ENCODE data around the gene NXNL1.
"Not testable (repeated sequence)": the region's sequence is repeated elsewhere in the genome, so short reads cannot be mapped to it uniquely, and the experiment has no call there.

NXNL1 gene

GRCh38 chr19:17486545-17487240, 26.0 kb upstream of the NXNL1 start:
- DNase-seq (ENCODE audit: low read depth in 2 of 2, low spot score in 1 of 2): no peak

DNA sequence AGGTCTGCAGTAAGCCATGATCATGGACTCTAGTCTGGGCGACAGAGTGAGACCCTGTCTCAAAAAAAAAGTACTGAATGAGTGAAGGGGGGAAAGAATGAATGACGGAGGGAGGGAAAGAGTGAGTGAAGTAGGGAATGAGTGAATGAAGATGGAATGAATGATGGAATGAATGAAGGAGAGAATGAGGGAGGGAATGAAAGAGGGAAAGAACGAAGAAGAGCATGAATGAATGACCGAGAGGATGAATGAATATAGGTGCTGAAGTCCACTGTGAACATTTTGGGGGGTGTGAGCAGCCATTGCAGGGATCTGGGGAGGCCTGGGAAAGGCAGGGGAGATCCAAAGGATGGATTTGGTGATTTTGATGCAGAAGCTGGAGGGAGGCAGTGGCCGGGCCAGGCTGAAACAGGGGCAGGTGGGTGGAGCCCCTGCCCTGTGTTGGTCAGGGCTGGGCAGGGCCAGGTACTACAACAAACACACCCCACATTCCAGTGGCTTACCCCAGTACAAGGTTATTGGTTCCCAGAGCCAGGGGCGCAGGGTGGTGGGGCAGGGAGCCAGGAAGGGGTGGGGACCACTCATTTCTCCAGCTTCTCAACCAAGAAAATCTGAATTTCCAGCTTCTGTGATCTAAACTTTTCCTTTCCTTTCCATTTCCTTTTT, 23.9 kb upstream of the NXNL1 start:
- no peak for DNase-seq (ENCODE audit: low read depth in 2 of 2, low spot score in 1 of 2)

DNA sequence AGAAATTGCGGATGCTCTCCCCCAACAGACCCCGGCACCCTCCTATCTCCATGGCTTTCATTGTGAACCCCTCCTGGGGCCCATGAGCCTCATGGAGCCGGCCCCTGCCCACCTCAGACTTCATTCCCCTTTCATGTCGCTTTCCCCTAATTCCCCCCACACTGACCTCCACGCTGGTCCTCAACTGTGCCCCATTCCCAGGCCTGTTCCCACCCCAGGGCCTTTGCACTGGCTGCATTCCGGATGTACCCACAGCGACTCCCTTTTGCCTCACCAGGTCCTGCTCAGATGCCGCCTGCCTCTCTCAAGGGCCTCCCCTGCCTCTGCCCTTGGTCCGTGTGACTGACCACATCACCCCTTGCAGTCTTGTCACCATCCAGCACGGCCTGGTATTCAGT, 22.9 kb upstream of the NXNL1 start:
- no peak for DNase-seq (ENCODE audit: low read depth in 2 of 2, low spot score in 1 of 2)

- no peak for DNase-seq (ENCODE audit: low read depth in 2 of 2, low spot score in 1 of 2)
Observed at GRCh38 chr19:17482877-17483604, 22.3 kb upstream of the NXNL1 start.

DNA sequence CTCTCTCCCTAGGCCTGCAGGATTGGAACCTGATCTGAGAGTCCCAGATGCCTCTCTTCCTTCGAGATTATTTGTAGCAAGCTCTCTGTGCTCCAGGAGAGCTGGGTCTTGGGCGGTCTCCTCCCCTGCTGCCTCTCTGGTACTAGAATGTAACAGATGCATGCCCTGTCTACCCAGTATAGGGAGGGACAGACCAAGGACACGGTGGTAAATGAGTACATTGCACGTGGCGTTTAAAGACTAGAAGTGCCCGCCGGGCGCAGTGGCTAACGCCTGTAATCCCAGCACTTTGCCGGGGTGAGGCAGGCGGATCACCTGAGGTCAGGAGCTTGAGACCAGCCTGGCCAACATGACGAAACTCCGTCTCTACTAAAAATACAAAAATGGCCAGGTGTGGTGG, 21.3 kb upstream of the NXNL1 start:
- DNase-seq (ENCODE audit: low read depth in 2 of 2, low spot score in 1 of 2): no peak

DNA sequence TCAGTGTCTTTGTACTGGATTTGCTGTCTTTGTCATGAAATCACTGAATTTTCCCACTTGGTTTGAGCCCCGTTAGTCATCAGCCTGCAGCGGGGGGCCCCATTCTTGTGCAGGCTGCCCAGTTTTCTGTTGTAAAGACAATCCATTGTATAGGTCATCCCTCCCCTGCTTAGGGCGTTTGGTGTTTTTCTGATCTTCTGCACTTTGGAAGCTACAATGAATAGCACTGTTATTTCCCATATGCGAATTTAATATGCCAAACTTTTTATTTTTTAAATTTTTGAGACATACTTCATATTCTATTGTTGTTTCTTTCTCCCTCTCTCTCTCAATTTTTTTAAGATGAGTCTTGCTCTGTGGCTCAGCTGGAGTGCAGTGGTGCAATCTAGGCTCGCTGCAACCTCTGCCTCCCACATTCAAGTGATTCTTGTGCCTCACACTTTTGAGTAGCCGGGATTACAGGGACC, 18.6 kb upstream of the NXNL1 start:
- DNase-seq (ENCODE audit: low read depth in 2 of 2, low spot score in 1 of 2): no peak

GRCh38 chr19:17475541-17476115, 14.9 kb upstream of the NXNL1 start:
- no peak for DNase-seq (ENCODE audit: low read depth in 2 of 2, low spot score in 1 of 2)

- not testable (repeated sequence) for DNase-seq (ENCODE audit: low read depth in 2 of 2, low spot score in 1 of 2)
Observed at GRCh38 chr19:17475011-17475540, 14.3 kb upstream of the NXNL1 start.

DNA sequence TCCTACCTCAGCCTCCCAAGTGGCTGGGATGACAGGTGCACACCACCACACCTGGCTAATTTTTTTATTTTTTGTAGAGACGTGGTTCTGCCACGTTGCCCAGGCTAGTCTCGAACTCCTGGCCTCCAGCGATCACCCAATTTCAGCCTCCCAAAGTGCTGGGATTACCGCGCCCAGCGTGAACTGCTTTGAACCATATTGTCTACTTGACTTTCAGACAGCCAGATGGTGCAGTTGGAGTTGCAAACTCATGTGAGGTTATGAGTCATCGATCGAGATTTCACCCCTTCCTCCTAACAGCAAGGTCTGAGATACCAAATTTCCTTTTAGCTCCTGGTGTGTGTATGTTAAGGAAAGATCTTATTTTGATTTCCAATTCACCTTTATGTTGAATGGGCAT, 12.3 kb upstream of the NXNL1 start:
- no peak for DNase-seq (ENCODE audit: low read depth in 2 of 2, low spot score in 1 of 2)

DNA sequence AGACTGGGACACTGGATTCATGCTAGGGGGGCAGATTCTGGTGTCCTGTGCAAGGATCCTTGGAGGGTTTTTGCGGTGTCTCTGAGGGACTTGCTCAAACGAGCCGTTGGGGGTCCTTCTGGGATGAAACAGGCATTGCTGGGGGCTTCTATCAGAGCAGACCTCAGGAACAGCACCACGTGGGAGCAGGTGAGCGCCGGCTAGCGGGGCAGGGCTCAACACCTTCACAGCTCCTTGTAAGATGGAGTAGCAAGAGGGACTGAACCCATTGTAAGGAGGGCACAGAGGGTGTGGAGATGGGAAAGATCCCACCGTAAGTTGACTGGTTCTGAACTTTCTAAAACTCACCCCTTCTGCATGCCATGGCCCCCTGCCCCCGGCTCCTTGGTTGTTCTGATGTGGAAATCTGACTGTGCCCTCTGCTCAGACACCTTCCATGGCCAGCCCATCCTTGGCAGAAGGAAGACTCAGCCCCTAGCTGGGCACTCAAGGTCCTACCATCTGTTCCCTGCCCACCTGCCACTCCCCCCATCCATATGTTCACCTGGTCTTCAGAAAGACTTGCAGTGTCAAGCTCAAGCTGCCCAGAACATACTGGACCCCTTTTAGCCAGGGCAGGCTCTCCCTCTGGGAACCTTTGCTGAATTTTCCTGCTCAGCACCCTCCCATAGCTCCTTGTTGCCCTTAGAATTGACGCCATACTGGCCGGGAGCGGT, 10.8 kb upstream of the NXNL1 start:
- no peak for DNase-seq (ENCODE audit: low read depth in 2 of 2, low spot score in 1 of 2)

- DNase-seq (ENCODE audit: low read depth in 2 of 2, low spot score in 1 of 2): peak; percentile 73 to 77
Observed at GRCh38 chr19:17470068-17470841, 9.5 kb upstream of the NXNL1 start, which contains the start of gene SLC27A1. Gene SLC27A1, plus strand, starts transcription at chr19:17470524. Its CDS starts 17 bp downstream, at chr19:17470541.

DNA sequence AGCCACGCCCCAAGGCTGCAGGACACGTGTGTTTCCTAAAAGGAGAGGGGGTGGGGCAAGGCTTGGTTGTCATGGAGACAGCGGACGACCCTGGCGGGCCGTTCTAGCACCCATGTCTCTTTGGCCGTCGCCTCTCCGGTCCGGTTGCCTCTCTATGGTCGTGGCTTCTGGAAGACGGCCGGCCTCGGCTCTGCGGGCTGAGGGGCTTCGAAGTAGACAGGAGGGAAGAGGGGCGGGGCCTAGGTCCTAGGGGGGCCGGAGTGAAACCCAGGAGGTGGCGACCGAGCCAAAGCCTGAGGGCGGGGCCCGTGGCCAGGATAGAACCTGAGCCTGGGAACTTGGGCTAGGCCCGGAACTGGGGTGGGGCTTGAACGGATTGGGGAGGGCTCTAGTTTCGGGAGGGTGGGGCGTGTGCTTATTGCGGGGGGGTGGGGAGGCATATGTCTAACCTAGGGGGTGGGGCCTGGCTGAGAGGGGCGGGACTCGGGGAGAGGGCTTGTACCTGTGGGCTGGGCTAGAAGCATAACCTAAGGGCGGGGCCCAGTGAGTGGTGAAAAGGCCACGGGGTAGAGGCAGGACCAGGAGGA, 8.8 kb upstream of the NXNL1 start:
- peak; percentile 85 to 87 for DNase-seq (ENCODE audit: low read depth in 2 of 2, low spot score in 1 of 2)

- DNase-seq (ENCODE audit: low read depth in 2 of 2, low spot score in 1 of 2): no peak
Observed at GRCh38 chr19:17469092-17469480, 8.4 kb upstream of the NXNL1 start.

DNA sequence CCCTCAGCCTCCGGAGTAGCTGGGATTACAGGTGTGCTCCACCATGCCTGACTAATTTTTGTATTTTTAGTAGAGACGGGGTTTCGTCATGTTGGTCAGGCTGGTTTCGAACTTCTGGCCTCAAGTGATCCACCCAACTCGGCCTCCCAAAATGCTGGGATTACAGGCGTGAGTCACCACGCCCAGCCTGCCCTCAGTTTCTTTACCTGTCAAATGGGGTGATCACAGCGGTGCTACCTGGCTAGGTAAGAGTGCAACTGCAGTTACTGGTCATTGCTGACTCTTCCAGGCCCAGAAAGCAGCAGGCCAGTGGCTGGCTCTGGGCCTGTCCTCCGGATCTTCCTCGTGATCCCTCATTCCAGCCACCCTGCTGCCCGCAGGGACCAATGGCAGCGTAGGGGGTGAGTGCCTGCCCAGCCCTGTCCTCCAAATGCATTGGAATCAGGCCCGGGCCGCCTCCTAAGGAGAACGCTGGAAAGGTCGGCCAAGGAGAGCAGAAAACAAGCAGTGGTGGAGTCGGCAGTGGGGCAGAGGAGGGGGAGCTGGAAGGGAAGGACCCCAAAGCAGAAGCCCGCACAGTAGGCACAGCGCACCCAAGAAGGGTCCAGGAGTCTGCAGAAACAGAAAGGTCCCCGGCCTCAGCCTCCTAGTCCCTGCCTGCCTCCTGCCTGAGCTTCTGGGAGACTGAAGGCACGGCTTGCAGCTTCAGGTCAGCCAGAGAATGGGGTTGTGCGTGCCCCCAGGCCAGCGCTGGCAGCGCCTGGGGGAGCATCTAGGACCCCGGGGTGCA, 7.8 kb upstream of the NXNL1 start:
- DNase-seq (ENCODE audit: low read depth in 2 of 2, low spot score in 1 of 2): no peak

DNA sequence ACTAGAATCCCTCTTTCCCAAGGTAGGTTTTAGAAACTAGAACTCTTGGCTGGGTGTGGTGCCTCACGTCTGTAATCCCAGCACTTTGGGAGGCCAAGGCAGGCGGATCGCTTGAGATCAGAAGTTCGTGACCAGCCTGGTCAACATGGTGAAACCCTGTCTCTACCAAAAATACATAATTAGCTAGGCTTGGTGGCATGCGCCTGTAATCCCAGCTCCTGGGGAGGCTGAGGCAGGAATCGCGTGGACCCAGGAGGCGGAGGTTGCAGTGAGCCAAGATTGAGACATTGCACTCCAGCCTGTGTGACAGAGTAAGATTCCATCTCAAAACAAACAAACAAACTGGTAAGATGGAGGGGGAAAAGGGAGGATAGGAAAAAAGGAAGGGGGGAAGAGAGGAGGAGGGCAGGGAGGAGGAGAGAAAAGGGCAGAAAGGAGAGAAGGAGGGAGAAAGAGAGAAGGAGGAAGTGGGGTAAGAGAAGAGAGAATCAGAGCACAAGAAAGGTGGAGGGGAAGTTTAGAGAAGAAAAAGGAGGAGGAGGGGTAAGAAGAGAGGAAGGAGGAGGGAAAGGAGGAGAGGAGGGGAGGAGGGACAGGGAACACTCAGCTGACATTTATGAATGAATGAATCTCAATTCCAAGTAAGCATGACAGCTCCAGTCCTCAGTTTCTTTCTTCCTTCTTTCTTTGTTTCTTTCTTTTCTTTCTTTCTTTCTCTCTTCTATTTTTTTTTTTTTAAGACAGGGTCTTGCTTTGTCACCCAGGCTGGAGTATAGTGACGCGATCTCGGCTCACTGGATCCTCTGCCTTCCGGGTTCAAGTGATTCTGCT, 7.0 kb upstream of the NXNL1 start:
- DNase-seq (ENCODE audit: low read depth in 2 of 2, low spot score in 1 of 2): no peak

DNA sequence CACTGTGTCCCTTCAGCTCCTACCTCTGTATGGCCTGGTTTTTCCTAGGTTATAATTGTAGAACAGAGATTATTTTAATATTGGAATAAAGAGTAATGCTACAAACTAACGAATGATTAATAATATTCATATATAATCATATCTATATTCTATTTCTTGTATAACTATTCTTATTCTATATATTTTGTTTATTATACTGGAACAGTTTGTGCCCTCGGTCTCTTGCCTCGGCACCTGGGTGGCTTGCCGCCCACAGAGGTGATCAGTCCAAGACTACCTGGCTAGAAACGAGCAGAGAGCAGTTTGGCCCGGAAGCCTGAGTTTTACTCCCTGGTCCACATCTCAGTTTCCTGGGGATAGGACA, 5.7 kb upstream of the NXNL1 start:
- no peak for DNase-seq (ENCODE audit: low read depth in 2 of 2, low spot score in 1 of 2)

DNA sequence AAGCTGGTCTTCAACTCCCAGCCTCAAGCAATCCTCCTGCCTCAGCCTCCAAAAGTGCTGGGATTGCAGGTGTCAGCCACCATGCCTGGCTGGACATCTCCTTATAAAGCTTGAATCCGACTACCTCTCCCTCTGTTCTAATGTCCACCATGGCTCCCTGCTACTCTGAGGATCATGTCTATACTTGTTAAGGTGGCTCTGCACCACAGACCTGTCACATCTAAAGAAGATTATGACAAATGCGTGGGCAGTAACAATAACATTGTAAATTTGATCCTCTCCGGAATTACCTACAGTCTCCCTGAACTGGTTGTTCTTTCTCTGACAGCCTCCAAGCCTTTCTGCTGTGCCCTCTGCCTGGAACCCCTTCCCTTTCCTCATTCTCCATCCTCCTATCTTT, 1.8 kb downstream of the NXNL1 start:
- no peak for DNase-seq (ENCODE audit: low read depth in 2 of 2, low spot score in 1 of 2)

GRCh38 chr19:17457616-17458015, 3.1 kb downstream of the NXNL1 start:
- no peak for DNase-seq (ENCODE audit: low read depth in 2 of 2, low spot score in 1 of 2)
